Activated naive CD4-positive, alpha-beta T cell treated with anti-CD3 and anti-CD28 coated beads for 36 hours (primary cell): ENCODE results near the gene CMTM8. TPM values are rescaled to one million over a fixed set of nuclear protein-coding genes. Genes with fewer than 3 reads are reported as not detected.

Experiments used
- CTCF ChIA-PET: fragments of 350-600 bp; sonication (Branson Sonifier 250); formaldehyde crosslinking; loops from one replicate; lab custom pipeline; 2021; ENCODE audit warnings: antibody characterized with exemption; lab: Charles Lee
- DNase-seq: peaks from one replicate; pipeline ENCODE4 v3.0.0-alpha.2; 2020
- H3K27ac Mint-ChIP-seq: one replicate; pipeline ENCODE4 v1.8.0; 2021; ENCODE audit warnings: mild to moderate bottlenecking, mixed read lengths
- H3K27me3 Mint-ChIP-seq: one replicate; pipeline ENCODE4 v1.8.0; 2021; ENCODE audit warnings: low read depth, mixed read lengths
- H3K36me3 Mint-ChIP-seq: one replicate; pipeline ENCODE4 v1.8.0; 2021; ENCODE audit warnings: low read depth, mixed read lengths
- H3K4me1 Mint-ChIP-seq: one replicate; pipeline ENCODE4 v1.8.0; 2021; ENCODE audit warnings: low read depth, mixed read lengths
- H3K4me3 Mint-ChIP-seq: one replicate; pipeline ENCODE4 v1.8.0; 2021; ENCODE audit warnings: mild to moderate bottlenecking, moderate library complexity, mixed read lengths
- H3K9me3 Mint-ChIP-seq: one replicate; pipeline ENCODE4 v1.8.0; 2021; ENCODE audit warnings: mixed read lengths
- intact Hi-C: fragments of 100-400 bp; cut with micrococcal nuclease; formaldehyde crosslinking; loops from one replicate; pipeline ENCODE4 v1.15.1; 2023
- total RNA-seq, 2 experiments: library from RNA; stranded (reverse); gene quantifications; one replicate each; pipeline ENCODE4 v1.2.3, GENCODE V29; 2021

CMTM8 gene
- total RNA-seq, 2 experiments from 2014 or later = 16.0 to 19.1 TPM

DNA sequence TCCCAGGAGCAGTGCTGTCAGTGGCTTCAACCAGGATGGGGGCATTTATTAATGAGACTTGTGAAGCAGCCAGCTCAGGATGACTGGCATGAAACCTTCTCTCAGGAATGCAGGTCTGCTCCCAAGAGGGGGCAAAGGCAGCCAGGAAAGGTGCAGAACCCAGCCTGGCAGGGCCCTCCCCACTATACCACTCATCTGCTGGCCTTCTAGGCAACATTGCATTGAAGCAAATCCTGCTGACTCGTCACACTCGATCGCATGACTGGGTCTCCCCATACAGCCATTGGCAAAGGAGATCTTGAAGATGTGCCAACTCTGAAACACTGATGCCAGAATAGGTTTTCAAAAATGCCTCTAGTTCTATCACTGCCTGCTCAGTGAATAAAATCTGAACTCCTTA, 87.4 kb downstream of the CMTM8 start:
- H3K9me3 Mint-ChIP-seq = no peaks in the 10 kb centered on the region
- no peaks in the 10 kb centered on the region for H3K27me3 Mint-ChIP-seq
- H3K4me3 Mint-ChIP-seq = no peak overlapping the region
- peaks cover 2% of the 10 kb centered on the region for H3K36me3 Mint-ChIP-seq
- CTCF ChIA-PET = interaction anchor here (1.6 to 3.2 kb wide), 2 partner anchors 50 to 149 kb away, joined by 3 to 11 read pairs; no protein-coding TSS in a partner anchor
- DNase-seq = no peak
- no peak overlapping the region for H3K27ac Mint-ChIP-seq
- intact Hi-C loops = no loop called here
- peaks cover 9% of the 10 kb centered on the region for H3K4me1 Mint-ChIP-seq

DNA sequence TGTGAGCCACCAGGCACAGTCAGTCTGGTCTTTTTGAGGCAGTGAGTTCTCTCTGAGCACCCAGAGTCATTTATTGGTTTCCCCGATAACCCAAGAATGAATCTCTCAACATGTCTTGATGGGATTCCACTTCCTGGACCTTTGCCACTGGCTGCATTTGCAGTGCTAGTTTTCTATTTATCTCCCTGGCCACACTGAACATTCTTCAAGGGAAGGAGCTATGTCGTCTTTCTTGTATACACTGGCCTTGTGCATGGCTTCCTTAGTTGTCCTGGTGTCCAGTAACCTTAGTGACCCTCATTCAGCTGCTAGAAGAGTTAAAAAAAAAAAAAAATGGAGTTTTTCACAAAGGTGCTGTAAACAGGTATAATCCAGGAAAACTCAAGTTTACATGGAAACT, 88.3 kb downstream of the CMTM8 start:
- Mint-ChIP-seq H3K4me1 (peaks cover 13% of the 10 kb centered on the region), H3K27me3 (no peaks in the 10 kb centered on the region), H3K9me3 (no peaks in the 10 kb centered on the region), H3K27ac (no peak overlapping the region), H3K36me3 (peaks cover 2% of the 10 kb centered on the region), H3K4me3 (no peak overlapping the region)
- DNase-seq = no peak
- intact Hi-C loops = no loop called here
- CTCF ChIA-PET = no interaction called here

DNA sequence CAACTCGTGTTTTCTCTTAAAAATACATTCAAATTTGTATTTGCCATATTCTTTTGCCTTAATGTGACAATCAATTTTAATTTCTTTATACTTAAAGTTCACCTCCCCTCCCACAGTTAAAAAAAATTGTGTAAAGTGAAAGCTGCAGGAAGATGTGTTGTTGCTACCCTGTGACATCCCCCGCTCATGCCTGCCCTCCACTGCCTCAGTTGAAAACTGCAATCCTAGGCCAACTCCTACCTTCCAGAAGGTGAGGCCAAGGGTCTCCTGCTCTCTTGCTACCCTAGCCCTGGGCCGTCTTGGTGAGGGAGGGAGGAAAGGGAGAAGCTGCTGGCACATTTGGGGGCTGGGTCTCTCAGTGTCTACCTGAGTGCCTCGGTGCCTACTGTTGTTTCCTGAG, 96.2 kb downstream of the CMTM8 start:
- CTCF ChIA-PET = interaction anchor here (0.6 to 5.7 kb wide), 18 partner anchors 10 to 318 kb away, joined by 3 to 63 read pairs (median 5); no protein-coding TSS in a partner anchor
- Mint-ChIP-seq H3K27me3 (no peaks in the 10 kb centered on the region), H3K27ac (peak overlapping the region; percentile 19), H3K4me1 (peaks cover 44% of the 10 kb centered on the region), H3K4me3 (no peak overlapping the region), H3K9me3 (no peaks in the 10 kb centered on the region), H3K36me3 (no peaks in the 10 kb centered on the region)
- peak; percentile 83 for DNase-seq
- intact Hi-C loops = loop anchor here (1.0 to 2.0 kb wide), 6 partner anchors 22 to 157 kb away; partner anchors contain the start of gene CMTM8

DNA sequence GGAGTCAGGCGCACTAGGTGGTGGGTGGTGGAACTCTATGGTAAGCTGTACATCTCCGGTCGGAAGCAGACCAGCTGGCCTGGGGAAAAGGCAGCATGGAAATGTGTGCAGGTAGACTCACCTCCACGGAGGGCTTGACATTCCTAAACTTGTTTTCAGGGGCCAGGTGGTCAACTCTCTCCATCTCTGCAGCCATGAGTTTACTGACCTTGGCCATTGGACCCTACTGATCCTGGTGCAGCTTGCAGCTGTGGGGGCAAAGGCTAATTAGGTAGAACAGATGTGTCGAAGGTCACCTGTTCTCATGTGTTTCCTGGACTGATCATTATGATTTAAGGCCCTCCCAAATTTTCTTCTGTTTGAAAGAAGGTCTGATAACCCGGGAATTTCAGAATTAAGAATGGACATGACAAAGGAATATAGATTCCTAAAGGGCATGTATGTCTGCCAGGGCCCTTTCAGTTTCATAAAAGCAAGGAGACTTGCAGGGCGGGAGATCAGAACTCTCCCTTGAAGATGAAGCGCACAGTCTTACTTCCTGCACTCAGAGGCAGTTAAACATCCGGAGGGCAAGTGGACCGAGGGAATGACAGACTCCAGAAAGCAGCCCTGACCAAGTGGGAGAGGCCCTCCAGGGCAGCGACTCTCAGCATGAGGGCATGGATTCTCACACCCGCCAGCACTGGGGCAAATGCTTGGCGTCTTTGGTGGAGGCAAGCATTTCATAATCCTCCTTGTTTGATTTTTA, 97.1 kb downstream of the CMTM8 start:
- DNase-seq = peak; percentile 35

DNA sequence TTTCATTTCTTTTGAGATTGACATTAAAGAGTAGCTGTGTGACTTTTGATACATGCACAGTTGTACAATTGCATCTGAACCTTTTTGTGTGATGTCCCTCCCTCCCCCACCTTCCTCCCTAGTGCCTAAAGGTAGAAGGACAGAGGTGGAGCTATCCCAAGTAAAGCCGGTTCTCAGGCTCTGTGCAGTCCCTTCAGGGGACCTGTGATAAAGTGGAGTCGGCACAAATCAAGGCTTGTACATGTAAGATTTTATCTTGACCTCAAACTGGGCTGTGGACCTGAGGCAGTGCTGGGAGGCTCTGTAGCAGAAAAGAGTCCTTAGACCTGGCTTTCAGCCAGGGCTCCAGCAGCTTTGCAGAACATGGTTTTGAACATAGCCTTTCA, 97.6 kb downstream of the CMTM8 start:
- no peaks in the 10 kb centered on the region for H3K36me3 Mint-ChIP-seq
- H3K27me3 Mint-ChIP-seq = no peaks in the 10 kb centered on the region
- peaks cover 39% of the 10 kb centered on the region for H3K4me1 Mint-ChIP-seq
- CTCF ChIA-PET = interaction anchor here (0.7 to 5.7 kb wide), 8 partner anchors 20 to 159 kb away, joined by 3 to 63 read pairs (median 6); no protein-coding TSS in a partner anchor
- H3K9me3 Mint-ChIP-seq = no peaks in the 10 kb centered on the region
- no peak overlapping the region for H3K4me3 Mint-ChIP-seq
- no peak for DNase-seq
- no peak overlapping the region for H3K27ac Mint-ChIP-seq
- intact Hi-C loops = loop anchor here (2.0 kb wide), 1 partner anchor 329 kb away; no protein-coding TSS in a partner anchor

More for the DNA sequence above, 97.1 kb downstream of the CMTM8 start:
- intact Hi-C loops = loop anchor here (2.0 kb wide), 5 partner anchors 23 to 329 kb away; partner anchors contain the start of gene CMTM8
- no peaks in the 10 kb centered on the region for H3K27me3 Mint-ChIP-seq
- no peaks in the 10 kb centered on the region for H3K36me3 Mint-ChIP-seq
- H3K4me1 Mint-ChIP-seq = peaks cover 43% of the 10 kb centered on the region
- CTCF ChIA-PET = interaction anchor here (0.6 to 5.7 kb wide), 15 partner anchors 12 to 159 kb away, joined by 3 to 63 read pairs (median 6); no protein-coding TSS in a partner anchor
- H3K9me3 Mint-ChIP-seq = no peaks in the 10 kb centered on the region
- H3K27ac Mint-ChIP-seq = peak overlapping the region; percentile 57
- peak overlapping the region; percentile 14 for H3K4me3 Mint-ChIP-seq

DNA sequence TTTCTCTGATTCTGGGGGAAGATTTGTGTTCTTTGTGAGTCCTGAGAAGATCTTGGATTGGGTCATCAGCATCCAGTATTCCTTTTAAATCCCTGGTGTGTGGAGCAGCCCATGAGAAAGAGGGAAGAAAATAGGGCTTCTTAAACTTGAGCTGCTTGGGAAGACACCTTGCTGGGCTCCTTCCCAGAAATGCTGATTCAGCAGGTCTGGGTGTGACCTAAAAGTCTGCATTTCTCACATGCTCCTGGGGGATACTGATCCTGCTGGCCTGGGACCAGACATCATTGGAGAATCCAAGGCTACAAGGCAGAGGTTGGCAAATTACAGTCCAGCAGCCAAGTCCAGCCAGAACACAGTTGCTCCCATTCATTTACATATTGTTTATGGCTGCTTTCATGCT, 99.0 kb downstream of the CMTM8 start:
- no peak overlapping the region for H3K4me3 Mint-ChIP-seq
- H3K4me1 Mint-ChIP-seq = peaks cover 27% of the 10 kb centered on the region
- no peaks in the 10 kb centered on the region for H3K9me3 Mint-ChIP-seq
- intact Hi-C loops = loop anchor here (2.0 kb wide), 1 partner anchor 327 kb away; no protein-coding TSS in a partner anchor
- no peaks in the 10 kb centered on the region for H3K27me3 Mint-ChIP-seq
- DNase-seq = no peak
- no peak overlapping the region for H3K27ac Mint-ChIP-seq
- CTCF ChIA-PET = interaction anchor here (1.6 to 5.7 kb wide), 2 partner anchors 25 to 41 kb away, joined by 3 to 63 read pairs; no protein-coding TSS in a partner anchor
- no peaks in the 10 kb centered on the region for H3K36me3 Mint-ChIP-seq

DNA sequence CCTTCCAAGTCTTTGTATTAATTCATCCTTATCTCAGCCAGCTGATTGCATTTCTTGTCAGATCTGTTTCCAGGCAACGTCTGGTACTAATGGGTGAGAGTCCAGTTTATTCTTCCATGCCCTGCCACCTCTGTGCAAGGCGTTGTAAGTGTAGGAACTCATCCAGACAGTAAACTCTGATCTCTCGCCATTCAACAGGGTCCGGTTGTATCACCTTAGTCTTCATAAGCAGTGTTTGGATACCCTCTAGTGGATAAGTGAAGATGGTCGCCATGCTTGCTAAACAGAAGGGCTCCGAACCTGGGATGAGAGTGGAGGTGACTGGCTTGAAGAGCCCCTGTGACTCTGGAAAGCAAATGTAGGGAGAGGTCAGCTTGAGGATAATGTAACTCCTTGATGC, 101.6 kb downstream of the CMTM8 start:
- intact Hi-C loops = loop anchor here (1.0 to 10.0 kb wide), 2 partner anchors 163 to 325 kb away; no protein-coding TSS in a partner anchor
- H3K36me3 Mint-ChIP-seq = no peaks in the 10 kb centered on the region
- no peak overlapping the region for H3K27ac Mint-ChIP-seq
- DNase-seq = peak; percentile 28
- H3K4me3 Mint-ChIP-seq = no peak overlapping the region
- CTCF ChIA-PET = interaction anchor here (1.0 to 2.0 kb wide), 5 partner anchors 43 to 163 kb away, joined by 3 to 8 read pairs (median 5); no protein-coding TSS in a partner anchor
- no peaks in the 10 kb centered on the region for H3K27me3 Mint-ChIP-seq
- no peaks in the 10 kb centered on the region for H3K9me3 Mint-ChIP-seq
- H3K4me1 Mint-ChIP-seq = peaks cover 20% of the 10 kb centered on the region

DNA sequence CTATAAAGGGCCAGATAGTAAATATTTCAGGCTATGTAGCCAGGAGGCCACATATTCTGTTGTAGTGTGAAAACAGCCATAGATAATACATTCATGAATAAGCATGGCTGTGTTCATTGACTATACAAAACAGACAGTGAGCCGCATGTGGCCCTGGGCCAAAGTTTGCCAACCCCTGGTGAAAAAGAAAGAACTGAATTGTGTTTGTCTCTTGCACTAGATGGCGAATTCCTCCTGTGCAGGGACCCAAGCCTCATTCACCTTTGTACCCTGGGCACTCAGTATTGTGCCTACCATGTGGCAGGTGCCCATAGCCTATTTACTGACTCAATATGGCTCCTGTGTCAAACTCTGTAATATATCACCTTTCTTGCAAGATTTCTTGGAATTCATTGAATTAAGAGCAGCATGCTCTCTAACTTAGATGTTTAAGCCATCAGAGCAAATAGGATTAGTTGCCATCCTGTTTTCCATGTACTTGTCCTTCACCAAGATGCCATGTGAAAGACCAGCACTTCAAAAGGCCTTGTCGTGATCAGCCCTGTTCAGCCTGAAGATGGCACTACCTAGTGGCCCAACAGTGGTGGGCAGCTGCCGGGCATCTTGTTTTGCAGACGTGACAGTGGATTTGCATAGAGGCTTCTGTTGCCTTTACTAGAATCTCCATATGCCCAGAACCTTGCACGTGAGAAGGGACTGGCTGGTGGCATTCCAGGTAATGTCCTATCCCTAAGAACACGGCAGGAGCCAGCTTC, 102.3 kb downstream of the CMTM8 start:
- no peaks in the 10 kb centered on the region for H3K27me3 Mint-ChIP-seq
- H3K4me3 Mint-ChIP-seq = no peak overlapping the region
- H3K27ac Mint-ChIP-seq = no peak overlapping the region
- DNase-seq = no peak
- no peaks in the 10 kb centered on the region for H3K36me3 Mint-ChIP-seq
- intact Hi-C loops = loop anchor here (1.0 to 10.0 kb wide), 2 partner anchors 163 to 326 kb away; no protein-coding TSS in a partner anchor
- no peaks in the 10 kb centered on the region for H3K9me3 Mint-ChIP-seq
- peaks cover 13% of the 10 kb centered on the region for H3K4me1 Mint-ChIP-seq
- CTCF ChIA-PET = interaction anchor here (0.6 to 2.6 kb wide), 2 partner anchors 163 to 788 kb away, joined by 5 to 7 read pairs; no protein-coding TSS in a partner anchor

DNA sequence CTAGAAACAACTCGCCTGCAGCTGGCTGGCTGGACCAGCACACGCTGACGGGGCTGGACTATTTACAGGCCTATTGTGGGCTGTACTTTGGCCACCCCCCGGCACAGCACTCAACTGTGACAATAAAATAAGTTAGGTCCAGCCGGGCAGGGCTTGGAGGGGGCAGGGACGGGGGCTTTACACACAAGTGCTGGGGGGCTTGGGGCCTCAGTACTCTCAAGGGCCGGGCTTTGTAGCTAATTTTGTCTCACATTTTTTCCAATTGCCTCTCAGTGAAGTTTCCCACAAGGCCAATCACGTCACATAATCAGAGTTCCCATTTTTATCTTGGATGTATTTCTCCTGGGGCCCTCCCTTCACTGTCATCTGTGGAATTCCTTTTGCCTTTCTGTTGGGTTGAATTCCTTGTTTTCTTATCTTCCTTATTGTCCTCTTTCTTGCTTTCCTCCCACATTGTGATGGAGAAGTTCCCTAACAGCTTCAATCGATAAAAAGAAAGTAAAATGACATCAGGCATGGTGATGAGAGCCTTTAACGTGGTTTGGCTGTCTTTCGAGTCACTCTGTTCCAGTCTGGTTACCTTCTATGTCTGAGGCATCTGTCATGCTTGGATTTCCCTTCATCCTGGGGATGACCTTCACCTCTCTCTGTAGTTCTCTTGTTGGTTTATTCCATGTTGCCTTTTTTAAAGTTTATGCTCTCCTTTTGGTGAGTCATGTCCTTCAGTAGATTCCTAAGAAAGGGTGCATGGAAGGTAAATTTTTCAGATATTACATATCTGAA, 109.1 kb downstream of the CMTM8 start:
- H3K4me1 Mint-ChIP-seq = peaks cover 19% of the 10 kb centered on the region
- H3K27ac Mint-ChIP-seq = no peak overlapping the region
- H3K36me3 Mint-ChIP-seq = no peaks in the 10 kb centered on the region
- CTCF ChIA-PET = interaction anchor here (1.0 to 1.2 kb wide), 2 partner anchors 52 to 172 kb away, joined by 3 to 4 read pairs; no protein-coding TSS in a partner anchor
- no peaks in the 10 kb centered on the region for H3K27me3 Mint-ChIP-seq
- DNase-seq = no peak
- intact Hi-C loops = loop anchor here (10.0 kb wide), 1 partner anchor 333 kb away; no protein-coding TSS in a partner anchor
- no peak overlapping the region for H3K4me3 Mint-ChIP-seq
- H3K9me3 Mint-ChIP-seq = no peaks in the 10 kb centered on the region

DNA sequence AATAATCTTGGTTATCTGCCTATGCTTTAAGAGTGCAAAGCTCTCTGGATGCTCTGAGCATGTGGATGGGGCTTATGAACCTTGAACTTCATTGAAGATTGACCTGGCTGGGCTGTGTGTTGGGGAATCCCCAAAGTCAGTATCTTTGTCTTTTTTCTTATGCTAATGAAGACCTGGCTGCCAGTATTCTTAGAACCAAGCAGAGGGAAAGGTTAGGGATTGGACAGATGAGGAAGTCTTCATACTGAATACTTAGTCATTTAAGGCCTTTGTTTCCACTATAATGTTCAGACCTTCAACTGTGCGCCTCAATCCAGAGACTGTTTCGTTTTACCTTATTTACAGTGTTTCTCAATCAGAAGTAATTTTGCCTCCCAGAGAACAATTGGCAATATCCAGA, 110.7 kb downstream of the CMTM8 start:
- peaks cover 17% of the 10 kb centered on the region for H3K4me1 Mint-ChIP-seq
- H3K9me3 Mint-ChIP-seq = no peaks in the 10 kb centered on the region
- no peaks in the 10 kb centered on the region for H3K27me3 Mint-ChIP-seq
- DNase-seq = no peak
- no peak overlapping the region for H3K4me3 Mint-ChIP-seq
- CTCF ChIA-PET = no interaction called here
- no peaks in the 10 kb centered on the region for H3K36me3 Mint-ChIP-seq
- intact Hi-C loops = loop anchor here (1.0 to 10.0 kb wide), 2 partner anchors 25 to 334 kb away; no protein-coding TSS in a partner anchor
- no peak overlapping the region for H3K27ac Mint-ChIP-seq

DNA sequence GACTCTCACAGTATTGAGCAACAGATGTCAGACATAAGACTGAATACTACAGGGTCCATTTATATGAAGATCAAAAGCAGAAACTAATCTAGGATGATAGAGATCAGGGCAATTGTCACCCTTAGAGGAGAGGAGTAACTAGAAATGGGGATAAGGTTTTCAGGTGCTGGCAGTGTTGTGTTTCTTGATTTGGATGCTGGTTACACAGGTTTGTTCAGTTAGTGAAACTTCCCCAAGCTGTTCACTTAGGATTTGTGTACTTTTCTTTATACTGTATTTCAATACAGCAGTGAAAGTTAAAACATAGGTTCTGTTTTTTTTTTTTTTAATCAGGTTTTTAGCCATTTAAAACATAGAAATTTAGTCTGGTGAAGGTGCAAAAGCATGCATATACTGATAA, 114.1 kb downstream of the CMTM8 start:
- Mint-ChIP-seq H3K27me3 (no peaks in the 10 kb centered on the region), H3K4me3 (no peak overlapping the region), H3K36me3 (peaks cover 4% of the 10 kb centered on the region), H3K9me3 (no peaks in the 10 kb centered on the region), H3K4me1 (peaks cover 13% of the 10 kb centered on the region), H3K27ac (no peak overlapping the region)
- intact Hi-C loops = no loop called here
- DNase-seq = no peak
- CTCF ChIA-PET = interaction anchor here (0.6 kb wide), 1 partner anchor 38 kb away, joined by 3 read pairs; no protein-coding TSS in a partner anchor
